Measurements from ENCODE around the gene RFX8.

- TF ChIP-seq POLR2AphosphoS5 (IDR thresholded peaks at IDR 0.05; ENCODE audit: low read depth, low read length): no peak
- TF ChIP-seq TAF1 (IDR thresholded peaks at IDR 0.05; ENCODE audit: borderline replicate concordance, insufficient read depth, low read length): no peak
- no peak for TF ChIP-seq SIN3A (IDR thresholded peaks at IDR 0.05; ENCODE audit: borderline replicate concordance, insufficient read depth, low read length)
These were observed 34.7 kb downstream of the RFX8 start for GRCh38 chr2:101440127-101440738.

All from PFSK-1 (cell line).